Measurements from ENCODE around the gene PRRC2A.
A peak's percentile ranks its signal among the peaks of the same experiment; 100 is the strongest.

Gene PRRC2A

GRCh38 chr6:31666337-31666965 lies 45.9 kb downstream of the PRRC2A start:
- no peak for DNase-seq (ENCODE audit: low spot score)

- no peak for DNase-seq (ENCODE audit: low spot score)
These were observed 49.2 kb downstream of the PRRC2A start, which contains the start of gene LY6G5B for GRCh38 chr6:31669676-31670075. TSS of gene LY6G5B (plus strand) at chr6:31669976. CDS start at chr6:31670951, 975 bp downstream.

GRCh38 chr6:31676322-31676903 lies 55.9 kb downstream of the PRRC2A start:
- DNase-seq (ENCODE audit: low spot score), result no peak

GRCh38 chr6:31676904-31677303 lies 56.4 kb downstream of the PRRC2A start:
- no peak for DNase-seq (ENCODE audit: low spot score)

GRCh38 chr6:31677955-31678354 lies 57.4 kb downstream of the PRRC2A start:
- no peak for DNase-seq (ENCODE audit: low spot score)

GRCh38 chr6:31680226-31681134 lies 60.0 kb downstream of the PRRC2A start, which contains the start of gene LY6G5C:
TSS of gene LY6G5C (minus strand) at chr6:31681067. CDS start at chr6:31680373, 694 bp downstream.
- DNase-seq (ENCODE audit: low spot score), result peak; percentile 75

- DNase-seq (ENCODE audit: low spot score), result peak; percentile 22
These were observed 60.7 kb downstream of the PRRC2A start for GRCh38 chr6:31681135-31681671.

- DNase-seq (ENCODE audit: low spot score), result no peak
These were observed 63.1 kb downstream of the PRRC2A start for GRCh38 chr6:31683591-31683990.

GRCh38 chr6:31686483-31686882 lies 66.0 kb downstream of the PRRC2A start:
- DNase-seq (ENCODE audit: low spot score), result no peak

GRCh38 chr6:31687321-31687720 lies 66.8 kb downstream of the PRRC2A start:
- DNase-seq (ENCODE audit: low spot score), result no peak

Measured in CD4-positive, alpha-beta T cell treated with Interleukin-6 at 100 ng/mL for 8 hours (primary cell).